ENCODE data around the gene STOX2. TPM values are rescaled to one million over a fixed set of nuclear protein-coding genes. Genes with fewer than 3 reads are reported as not detected.

STOX2 gene
- total and polyA plus RNA-seq, 2 of the 8 experiments (the other 6 are each of a cell fraction or from before 2014, with no cell fraction given) = 5.5 to 20.0 TPM

DNA sequence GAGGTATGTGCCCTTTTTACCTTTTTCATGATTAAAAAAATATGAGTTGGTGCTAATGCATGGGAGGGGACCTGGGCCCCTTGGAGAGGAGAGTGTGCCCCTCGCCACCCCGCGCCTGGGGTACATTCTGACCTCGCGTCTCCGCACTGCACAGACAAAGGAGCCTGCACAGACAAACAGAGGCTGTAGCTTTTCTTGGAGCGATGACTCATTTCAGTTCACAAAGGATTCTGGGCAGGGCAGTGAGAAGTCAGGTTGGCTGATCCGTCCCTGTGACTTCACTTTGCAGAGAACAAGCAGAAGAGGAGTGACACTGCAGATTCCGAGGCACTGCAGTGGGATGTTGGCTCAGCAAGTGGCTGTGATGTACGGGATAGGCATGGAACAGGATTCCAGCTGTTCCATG is 82.9 kb downstream of the STOX2 start (continued):
- no peak for TF ChIP-seq CHD7 (IDR thresholded peaks at IDR 0.05; ENCODE audit: insufficient replicate concordance, low read length)
- TF ChIP-seq KDM4A (IDR thresholded peaks at IDR 0.05; ENCODE audit: low read depth, low read length, severe bottlenecking) = no peak
